HG02759 (cell line): ENCODE data around the gene MAN1C1.

Source experiments
- ATAC-seq: cut with Tn5 transposase; IDR thresholded peaks from one replicate; pipeline ENCODE4 v1.9.1; 2021; ENCODE audit warnings: mild to moderate bottlenecking, moderate library complexity; ENCODE audit not compliant: unreplicated experiment

The MAN1C1 gene

GRCh38 chr1:25831569-25832196, 215.1 kb downstream of the MAN1C1 start:
- ATAC-seq, result no peak

GRCh38 chr1:25832336-25833037, 215.9 kb downstream of the MAN1C1 start:
- ATAC-seq, result no peak

- ATAC-seq, result no peak
Observed at GRCh38 chr1:25833158-25833557, 216.6 kb downstream of the MAN1C1 start.
